ENCODE data around the gene KRT80. TPM values are rescaled to one million over a fixed set of nuclear protein-coding genes. Genes with fewer than 3 reads are reported as not detected.

KRT80 gene
- total RNA-seq, 1 donor from 2014 or later, result 2.7 TPM

GRCh38 chr12:52175371-52176350, 16.2 kb downstream of the KRT80 start:
- Mint-ChIP-seq H3K4me1 (peaks cover 34% of the 10 kb centered on the region), H3K27ac (peak overlapping the region; percentile 94), H3K9me3 (no peaks in the 10 kb centered on the region), H3K27me3 (ENCODE audit: low read depth) (no peaks in the 10 kb centered on the region), H3K36me3 (no peaks in the 10 kb centered on the region), H3K4me3 (no peak overlapping the region)
- no peak for DNase-seq (ENCODE audit: low spot score in 2 of 2, unreplicated experiment in 2 of 2)
- peak; percentile 29 for TF ChIP-seq CTCF (IDR thresholded peaks at IDR 0.05; ENCODE audit: unreplicated experiment)

GRCh38 chr12:52173526-52173925, 18.3 kb downstream of the KRT80 start:
- Mint-ChIP-seq H3K36me3 (no peaks in the 10 kb centered on the region), H3K9me3 (no peaks in the 10 kb centered on the region), H3K27ac (no peak overlapping the region), H3K4me1 (peaks cover 47% of the 10 kb centered on the region), H3K27me3 (ENCODE audit: low read depth) (no peaks in the 10 kb centered on the region), H3K4me3 (no peak overlapping the region)
- no peak for DNase-seq (ENCODE audit: low spot score in 2 of 2, unreplicated experiment in 2 of 2)
- TF ChIP-seq CTCF (IDR thresholded peaks at IDR 0.05; ENCODE audit: unreplicated experiment), result no peak

DNA sequence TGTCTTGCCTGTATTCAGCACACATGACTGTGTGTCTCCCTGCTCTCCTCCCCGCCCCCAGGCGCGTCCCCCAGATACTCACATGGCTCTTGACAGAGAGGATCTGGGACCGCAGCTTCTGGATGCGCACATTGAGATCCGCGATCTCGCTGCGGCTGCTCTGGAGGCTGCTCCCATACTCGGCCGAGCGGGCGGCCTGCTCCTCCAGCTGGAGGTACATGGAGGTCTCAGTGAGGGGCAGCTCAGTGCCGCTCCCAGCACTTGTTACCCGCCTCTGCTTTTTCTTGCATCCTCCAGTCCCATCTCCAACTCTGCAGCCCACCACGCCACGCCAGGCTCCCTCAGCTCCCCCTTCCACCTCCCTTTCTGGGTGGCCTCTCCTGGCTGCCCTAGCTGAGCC, 18.9 kb downstream of the KRT80 start:
- H3K9me3 Mint-ChIP-seq, result no peaks in the 10 kb centered on the region
- H3K36me3 Mint-ChIP-seq, result no peaks in the 10 kb centered on the region
- H3K27me3 Mint-ChIP-seq (ENCODE audit: low read depth), result no peaks in the 10 kb centered on the region
- no peak for DNase-seq (ENCODE audit: low spot score in 2 of 2, unreplicated experiment in 2 of 2)
- no peak overlapping the region for H3K4me3 Mint-ChIP-seq
- no peak overlapping the region for H3K27ac Mint-ChIP-seq
- H3K4me1 Mint-ChIP-seq, result peaks cover 47% of the 10 kb centered on the region
- no peak for TF ChIP-seq CTCF (IDR thresholded peaks at IDR 0.05; ENCODE audit: unreplicated experiment)

DNA sequence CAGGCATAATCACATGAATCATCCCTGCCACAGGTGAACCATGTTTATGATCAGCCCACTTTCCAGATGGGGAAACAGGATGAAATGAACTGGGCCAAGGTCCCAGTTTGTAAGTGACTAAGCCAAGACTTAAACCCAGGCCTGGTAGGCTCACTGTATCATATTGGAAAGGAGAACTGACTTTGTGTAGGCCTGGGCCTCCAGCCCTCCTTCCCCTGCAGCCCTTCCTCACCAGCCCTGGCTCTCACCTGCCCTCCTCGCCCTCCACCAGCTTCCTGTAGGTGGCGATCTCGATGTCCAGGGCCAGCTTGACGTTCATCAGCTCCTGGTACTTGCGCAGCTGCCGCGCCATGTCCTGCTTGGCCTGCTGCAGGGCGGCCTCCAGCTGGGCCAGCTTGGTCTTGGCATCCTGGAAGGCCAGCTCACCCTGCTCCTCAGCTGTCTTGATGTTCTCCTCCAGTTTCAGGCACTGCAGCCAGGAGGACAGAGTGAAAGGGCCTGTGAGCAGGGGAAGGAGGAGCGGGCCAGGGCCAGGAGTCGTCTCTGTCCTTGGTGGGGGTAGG, 19.8 kb downstream of the KRT80 start:
- no peak for TF ChIP-seq CTCF (IDR thresholded peaks at IDR 0.05; ENCODE audit: unreplicated experiment)
- DNase-seq (ENCODE audit: low spot score in 2 of 2, unreplicated experiment in 2 of 2), result no peak
- Mint-ChIP-seq H3K4me3 (no peak overlapping the region), H3K27me3 (ENCODE audit: low read depth) (no peaks in the 10 kb centered on the region), H3K4me1 (peaks cover 44% of the 10 kb centered on the region), H3K27ac (no peak overlapping the region), H3K9me3 (no peaks in the 10 kb centered on the region), H3K36me3 (no peaks in the 10 kb centered on the region)

DNA sequence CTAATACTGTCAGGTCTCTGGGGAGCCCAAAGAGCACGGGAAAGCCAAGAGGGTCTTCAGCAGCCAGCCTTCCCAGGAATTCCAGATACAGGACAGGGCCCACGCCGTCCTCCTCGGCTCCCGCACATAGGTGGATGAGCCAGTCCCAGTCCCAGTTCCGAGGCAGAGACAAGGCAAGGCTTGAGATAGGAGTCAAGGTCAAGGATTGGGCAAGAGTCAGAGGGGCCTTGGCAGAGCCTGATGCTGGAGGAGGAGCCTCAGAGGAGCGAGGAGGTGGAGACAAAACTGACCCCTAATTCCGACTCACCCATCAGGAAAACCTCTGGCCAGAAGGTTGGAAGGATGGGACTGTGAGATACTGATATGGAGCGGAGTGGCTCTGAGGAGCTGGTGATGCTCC, 21.0 kb downstream of the KRT80 start:
- Mint-ChIP-seq H3K36me3 (no peaks in the 10 kb centered on the region), H3K4me1 (peaks cover 43% of the 10 kb centered on the region), H3K27me3 (ENCODE audit: low read depth) (no peaks in the 10 kb centered on the region), H3K27ac (peak overlapping the region; percentile 56), H3K4me3 (no peak overlapping the region), H3K9me3 (no peaks in the 10 kb centered on the region)
- DNase-seq (ENCODE audit: low spot score in 2 of 2, unreplicated experiment in 2 of 2), result no peak
- no peak for TF ChIP-seq CTCF (IDR thresholded peaks at IDR 0.05; ENCODE audit: unreplicated experiment)

Data from mesothelial cell of epicardium (in vitro differentiated cells).